ENCODE results near the gene HLA-DQB1.

The HLA-DQB1 gene

DNA sequence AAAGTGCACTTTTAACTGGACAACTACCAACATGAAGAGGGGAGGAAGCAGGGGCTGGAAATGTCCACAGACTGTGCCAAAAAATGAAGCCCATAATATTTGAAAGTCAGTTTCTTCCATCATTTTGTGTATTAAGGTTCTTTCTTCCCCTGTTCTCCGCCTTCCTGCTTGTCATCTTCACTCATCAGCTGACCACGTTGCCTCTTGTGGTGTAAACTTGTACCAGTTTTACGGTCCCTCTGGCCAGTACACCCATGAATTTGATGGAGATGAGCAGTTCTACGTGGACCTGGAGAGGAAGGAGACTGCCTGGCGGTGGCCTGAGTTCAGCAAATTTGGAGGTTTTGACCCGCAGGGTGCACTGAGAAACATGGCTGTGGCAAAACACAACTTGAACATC, 25.3 kb downstream of the HLA-DQB1 start:
- Histone ChIP-seq H2AFZ (ENCODE audit: low read length) (no peak overlapping the region), H3K4me1 (ENCODE audit: insufficient read depth, low read length, poor library complexity, severe bottlenecking) (no peaks in the 10 kb centered on the region), H3K36me3 (ENCODE audit: insufficient read depth, low read length) (no peaks in the 10 kb centered on the region), H3K79me2 (ENCODE audit: insufficient read depth, low read length) (no peaks in the 10 kb centered on the region), H3K9me3 (ENCODE audit: insufficient read depth, low read depth, low read length) (no peaks in the 10 kb centered on the region), H3K27me3 (ENCODE audit: insufficient read depth, low read length, poor library complexity, severe bottlenecking) (peaks cover 3% of the 10 kb centered on the region), H3K9ac (ENCODE audit: low read depth, low read length, poor library complexity, severe bottlenecking) (no peak overlapping the region), H3K4me3 (ENCODE audit: low read length, poor library complexity, severe bottlenecking) (no peak overlapping the region), H3K4me2 (ENCODE audit: low read depth, low read length, poor library complexity, severe bottlenecking) (no peak overlapping the region), H3F3A (ENCODE audit: low read depth) (no peaks in the 10 kb centered on the region), H3K9me2 (replicated peaks; ENCODE audit: low read depth, low read length) (no peaks in the 10 kb centered on the region), H4K20me1 (ENCODE audit: insufficient read depth, low read length, poor library complexity, severe bottlenecking) (no peaks in the 10 kb centered on the region)
- TF ChIP-seq EZH2phosphoT487 (IDR thresholded peaks at IDR 0.05; ENCODE audit: borderline replicate concordance) = no peak
- TF ChIP-seq, protein P1, sequence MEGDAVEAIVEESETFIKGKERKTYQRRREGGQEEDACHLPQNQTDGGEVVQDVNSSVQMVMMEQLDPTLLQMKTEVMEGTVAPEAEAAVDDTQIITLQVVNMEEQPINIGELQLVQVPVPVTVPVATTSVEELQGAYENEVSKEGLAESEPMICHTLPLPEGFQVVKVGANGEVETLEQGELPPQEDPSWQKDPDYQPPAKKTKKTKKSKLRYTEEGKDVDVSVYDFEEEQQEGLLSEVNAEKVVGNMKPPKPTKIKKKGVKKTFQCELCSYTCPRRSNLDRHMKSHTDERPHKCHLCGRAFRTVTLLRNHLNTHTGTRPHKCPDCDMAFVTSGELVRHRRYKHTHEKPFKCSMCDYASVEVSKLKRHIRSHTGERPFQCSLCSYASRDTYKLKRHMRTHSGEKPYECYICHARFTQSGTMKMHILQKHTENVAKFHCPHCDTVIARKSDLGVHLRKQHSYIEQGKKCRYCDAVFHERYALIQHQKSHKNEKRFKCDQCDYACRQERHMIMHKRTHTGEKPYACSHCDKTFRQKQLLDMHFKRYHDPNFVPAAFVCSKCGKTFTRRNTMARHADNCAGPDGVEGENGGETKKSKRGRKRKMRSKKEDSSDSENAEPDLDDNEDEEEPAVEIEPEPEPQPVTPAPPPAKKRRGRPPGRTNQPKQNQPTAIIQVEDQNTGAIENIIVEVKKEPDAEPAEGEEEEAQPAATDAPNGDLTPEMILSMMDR (conservative IDR thresholded peaks at IDR 0.05; ENCODE audit: low read length) = no peak

DNA sequence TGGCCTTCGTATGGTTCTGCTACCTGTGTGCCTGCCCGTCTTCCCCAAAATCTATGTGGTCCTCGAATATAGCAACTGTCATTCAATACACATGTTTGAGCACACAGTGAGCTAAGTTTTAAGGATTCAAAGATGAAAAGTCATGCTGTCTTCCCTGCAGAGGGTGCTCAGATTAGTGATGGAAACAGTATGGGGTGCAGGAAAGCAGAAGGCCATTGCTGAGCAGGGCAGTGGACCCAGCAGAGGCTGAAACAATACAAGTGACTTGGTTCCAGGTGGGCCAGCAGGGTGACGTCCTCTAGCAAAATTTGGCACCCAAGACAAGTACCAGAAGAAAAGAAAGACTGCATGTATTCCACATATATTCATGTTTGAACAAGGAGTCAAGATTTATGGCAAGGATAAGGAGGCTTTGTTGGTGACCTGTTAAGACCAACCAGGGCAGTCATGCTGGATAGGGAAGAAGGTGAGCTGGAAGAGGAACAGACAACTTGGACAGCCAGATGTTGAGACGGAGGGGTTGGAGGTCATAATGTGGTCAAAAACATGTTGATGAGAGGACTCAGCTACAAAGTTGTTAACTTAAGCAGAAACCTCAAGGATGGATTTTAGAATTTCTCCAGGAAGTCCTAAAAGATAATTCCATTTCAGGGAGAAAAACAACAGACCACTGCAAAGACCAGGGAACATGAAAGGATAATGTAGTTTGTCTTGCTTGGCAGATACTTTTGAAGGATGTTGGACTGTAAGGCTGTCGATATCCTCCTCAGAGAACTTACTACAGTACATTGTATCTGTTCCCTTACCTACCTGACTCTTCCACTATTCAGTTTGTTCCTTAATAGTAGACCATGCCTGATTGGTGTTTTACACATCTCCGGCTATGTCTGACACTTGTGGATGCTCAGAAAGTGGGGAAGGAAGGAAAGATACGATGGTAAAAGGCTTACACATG, 26.7 kb downstream of the HLA-DQB1 start:
- Histone ChIP-seq H3K9me3 (ENCODE audit: insufficient read depth, low read depth, low read length) (no peaks in the 10 kb centered on the region), H3K4me3 (ENCODE audit: low read length, poor library complexity, severe bottlenecking) (no peak overlapping the region), H3K9me2 (replicated peaks; ENCODE audit: low read depth, low read length) (no peaks in the 10 kb centered on the region), H3F3A (ENCODE audit: low read depth) (no peaks in the 10 kb centered on the region), H2AFZ (ENCODE audit: low read length) (no peak overlapping the region), H4K20me1 (ENCODE audit: insufficient read depth, low read length, poor library complexity, severe bottlenecking) (no peaks in the 10 kb centered on the region), H3K36me3 (ENCODE audit: insufficient read depth, low read length) (no peaks in the 10 kb centered on the region), H3K9ac (ENCODE audit: low read depth, low read length, poor library complexity, severe bottlenecking) (no peak overlapping the region), H3K4me2 (ENCODE audit: low read depth, low read length, poor library complexity, severe bottlenecking) (no peak overlapping the region), H3K79me2 (ENCODE audit: insufficient read depth, low read length) (no peaks in the 10 kb centered on the region), H3K27me3 (ENCODE audit: insufficient read depth, low read length, poor library complexity, severe bottlenecking) (peaks cover 3% of the 10 kb centered on the region), H3K4me1 (ENCODE audit: insufficient read depth, low read length, poor library complexity, severe bottlenecking) (no peaks in the 10 kb centered on the region)
- TF ChIP-seq, protein P1 (conservative IDR thresholded peaks at IDR 0.05; ENCODE audit: low read length) = no peak
- TF ChIP-seq EZH2phosphoT487 (IDR thresholded peaks at IDR 0.05; ENCODE audit: borderline replicate concordance) = no peak

DNA sequence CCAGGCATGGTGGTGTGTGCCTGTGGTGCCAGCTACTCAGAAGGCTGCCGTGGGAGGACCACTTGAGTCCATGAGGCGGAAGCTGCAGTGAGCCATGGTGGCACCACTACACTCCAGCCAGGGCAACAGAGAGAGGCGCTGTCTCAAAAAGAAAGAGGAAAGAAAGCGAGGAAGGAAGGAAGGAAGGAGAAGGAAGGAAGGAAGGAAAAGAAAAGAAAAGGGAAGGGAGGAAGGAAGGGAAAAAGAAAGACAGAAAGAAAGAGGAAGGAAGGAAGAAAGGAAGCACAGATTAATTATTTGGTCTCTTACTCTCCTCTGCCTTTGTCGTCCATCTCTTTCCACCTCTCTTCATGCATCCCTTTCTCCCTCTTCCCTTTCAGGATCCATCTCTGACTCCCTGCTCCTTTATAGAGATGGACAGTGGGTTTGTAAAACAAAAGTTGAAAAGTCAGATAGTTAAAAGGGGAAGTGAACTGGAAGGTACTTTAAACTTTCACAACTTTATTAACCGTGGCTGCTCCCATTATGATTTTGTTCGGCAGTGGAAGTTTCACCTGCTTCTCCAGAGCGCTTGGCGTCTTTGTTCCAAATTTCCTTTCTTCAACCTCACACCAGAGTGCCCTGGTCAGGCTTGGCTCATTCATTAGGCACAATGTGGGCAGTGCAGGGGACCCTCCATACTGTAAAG, 27.8 kb downstream of the HLA-DQB1 start:
- no peaks in the 10 kb centered on the region for H3K9me3 ChIP-seq (ENCODE audit: insufficient read depth, low read depth, low read length)
- no peaks in the 10 kb centered on the region for H3K79me2 ChIP-seq (ENCODE audit: insufficient read depth, low read length)
- no peaks in the 10 kb centered on the region for H4K20me1 ChIP-seq (ENCODE audit: insufficient read depth, low read length, poor library complexity, severe bottlenecking)
- no peak overlapping the region for H2AFZ ChIP-seq (ENCODE audit: low read length)
- H3K9ac ChIP-seq (ENCODE audit: low read depth, low read length, poor library complexity, severe bottlenecking) = no peak overlapping the region
- H3K9me2 ChIP-seq (replicated peaks; ENCODE audit: low read depth, low read length) = no peaks in the 10 kb centered on the region
- peaks cover 3% of the 10 kb centered on the region for H3K27me3 ChIP-seq (ENCODE audit: insufficient read depth, low read length, poor library complexity, severe bottlenecking)
- H3K36me3 ChIP-seq (ENCODE audit: insufficient read depth, low read length) = no peaks in the 10 kb centered on the region
- H3K4me3 ChIP-seq (ENCODE audit: low read length, poor library complexity, severe bottlenecking) = no peak overlapping the region
- H3K4me1 ChIP-seq (ENCODE audit: insufficient read depth, low read length, poor library complexity, severe bottlenecking) = no peaks in the 10 kb centered on the region
- H3F3A ChIP-seq (ENCODE audit: low read depth) = no peaks in the 10 kb centered on the region
- H3K4me2 ChIP-seq (ENCODE audit: low read depth, low read length, poor library complexity, severe bottlenecking) = no peak overlapping the region
- no peak for TF ChIP-seq EZH2phosphoT487 (IDR thresholded peaks at IDR 0.05; ENCODE audit: borderline replicate concordance)
- TF ChIP-seq, protein P1 (conservative IDR thresholded peaks at IDR 0.05; ENCODE audit: low read length) = no peak

Data from Loucy (cell line).